CD4-positive, alpha-beta T cell (primary cell): Measurements from ENCODE around the gene ANXA6. TPM values are rescaled to one million over a fixed set of nuclear protein-coding genes. Genes with fewer than 3 reads are reported as not detected.

Source experiments
- ATAC-seq: fragments of 200-7000 bp; cut with Tn5 transposase; one replicate; pipeline ENCODE4 v1.10.0; 2022; ENCODE audit warnings: mild to moderate bottlenecking; ENCODE audit not compliant: poor library complexity
- CTCF ChIA-PET: fragments of 350-600 bp; sonication (Branson Sonifier 250); formaldehyde crosslinking; loops from one replicate; lab custom pipeline; 2021; ENCODE audit warnings: antibody characterized with exemption, inconsistent platforms; lab: Charles Lee
- POLR2A ChIA-PET: fragments of 350-600 bp; sonication (Branson Sonifier 250); formaldehyde crosslinking; loops from one replicate; lab custom pipeline; 2021; ENCODE audit warnings: antibody characterized with exemption, inconsistent platforms; lab: Charles Lee
- DNase-seq, 14 experiments: peaks; one replicate each; pipeline ENCODE4 v3.0.0-alpha.2; 2013 to 2020; ENCODE audit warnings: mixed read lengths in 2 of 14
- H3K27ac ChIP-seq, 2 donors: one replicate each; pipeline versions ENCODE4 v1.5.1 to v1.7.0; 2013; ENCODE audit warnings: low read length in 2 of 2, low read depth in 1 of 2, mild to moderate bottlenecking in 1 of 2
- H3K27me3 ChIP-seq, 2 experiments: 1 replicate in 1 of 2; 2 replicates in 1 of 2; pipeline versions ENCODE4 v1.6.1 to v1.7.0; 2013; ENCODE audit warnings: low read length in 2 of 2, control low read depth in 1 of 2, mild to moderate bottlenecking in 1 of 2, moderate library complexity in 1 of 2; ENCODE audit not compliant: insufficient read depth in 2 of 2, control insufficient read depth in 1 of 2
- H3K36me3 ChIP-seq: one replicate; pipeline ENCODE4 v1.6.1; 2013; ENCODE audit warnings: low read length, control low read depth; ENCODE audit not compliant: insufficient read depth
- H3K4me1 ChIP-seq: one replicate; pipeline ENCODE4 v1.6.1; 2013; ENCODE audit warnings: low read length, control low read depth; ENCODE audit not compliant: insufficient read depth
- H3K4me3 ChIP-seq: one replicate; pipeline ENCODE4 v1.5.1; 2013; ENCODE audit warnings: mild to moderate bottlenecking, low read length, moderate library complexity
- H3K9me3 ChIP-seq, 2 experiments: 1 replicate in 1 of 2; 2 replicates in 1 of 2; pipeline versions ENCODE4 v1.6.1 to v1.7.0; 2013; ENCODE audit warnings: low read length in 2 of 2, mild to moderate bottlenecking in 2 of 2, control low read depth in 1 of 2, moderate library complexity in 1 of 2; ENCODE audit not compliant: control insufficient read depth in 1 of 2, insufficient read depth in 1 of 2
- H3K27ac Mint-ChIP-seq: one replicate; pipeline ENCODE4 v1.8.0; 2020; ENCODE audit warnings: mixed read lengths
- H3K27me3 Mint-ChIP-seq: one replicate; pipeline ENCODE4 v1.8.0; 2021; ENCODE audit warnings: mixed read lengths
- H3K36me3 Mint-ChIP-seq: one replicate; pipeline ENCODE4 v1.8.0; 2021; ENCODE audit warnings: low read depth, mixed read lengths
- H3K4me1 Mint-ChIP-seq: one replicate; pipeline ENCODE4 v1.8.0; 2021; ENCODE audit warnings: low read depth, mixed read lengths
- H3K4me3 Mint-ChIP-seq: one replicate; pipeline ENCODE4 v1.8.0; 2020; ENCODE audit warnings: mild to moderate bottlenecking, mixed read lengths
- H3K9me3 Mint-ChIP-seq: one replicate; pipeline ENCODE4 v1.8.0; 2020; ENCODE audit warnings: mixed read lengths
- CTCF ChIP-seq: fragments of 200-600 bp; IDR thresholded peaks from one replicate; pipeline ENCODE4 v1.8.0; 2022; ENCODE audit warnings: antibody characterized with exemption, mild to moderate bottlenecking
- intact Hi-C, 2 experiments: fragments of 100-400 bp; cut with DNase I in 1 of 2; cut with micrococcal nuclease in 1 of 2; formaldehyde crosslinking; loops; one replicate each; pipeline versions ENCODE4 v1.15.1 to v1.9.0; 2023 to 2025; cut with DNase I, micrococcal nuclease
- total RNA-seq, 174 experiments: library from RNA in 2 of 174; stranded (reverse) in 2 of 174; gene quantifications; one replicate each; pipeline ENCODE4 v1.2.3 and lab custom pipeline; 2021 to 2026

ANXA6 gene
- total RNA-seq, 2 experiments from 2014 or later, result 108 to 130 TPM

GRCh38 chr5:151053796-151054462, 103.7 kb downstream of the ANXA6 start:
- intact Hi-C loops, result loop anchor here in 1 of 2 experiments (5.0 kb wide), 1 partner anchor 183 kb away; no protein-coding TSS in a partner anchor
- no peak overlapping the region for H3K4me3 ChIP-seq
- peak in 1 of 14 experiments; percentile 38 for DNase-seq
- Mint-ChIP-seq H3K4me1 (peaks cover 12% of the 10 kb centered on the region), H3K27ac (no peak overlapping the region), H3K36me3 (peaks cover 94% of the 10 kb centered on the region), H3K9me3 (no peaks in the 10 kb centered on the region), H3K4me3 (no peak overlapping the region), H3K27me3 (no peaks in the 10 kb centered on the region)
- H3K27ac ChIP-seq, result no peak overlapping the region
- CTCF ChIA-PET, result interaction anchor here (8.8 kb wide), 1 partner anchor 62 kb away, joined by 126 read pairs; no protein-coding TSS in a partner anchor
- no peak for ATAC-seq
- H3K4me1 ChIP-seq, result peaks cover 19% of the 10 kb centered on the region
- H3K9me3 ChIP-seq, result no peaks in the 10 kb centered on the region
- TF ChIP-seq CTCF, result no peak
- peaks cover 95% of the 10 kb centered on the region for H3K36me3 ChIP-seq
- POLR2A ChIA-PET, result interaction anchor here (0.8 kb wide), 1 partner anchor 28 kb away, joined by 3 read pairs; no protein-coding TSS in a partner anchor
- no peaks in the 10 kb centered on the region for H3K27me3 ChIP-seq

- intact Hi-C loops, result loop anchor here in 1 of 2 experiments (5.0 kb wide), 1 partner anchor 184 kb away; no protein-coding TSS in a partner anchor
- H3K27me3 Mint-ChIP-seq, result no peaks in the 10 kb centered on the region
- peak overlapping the region; percentile 36 for H3K27ac Mint-ChIP-seq
- ATAC-seq (no peak), DNase-seq (no peak)
- H3K9me3 Mint-ChIP-seq, result no peaks in the 10 kb centered on the region
- H3K4me1 Mint-ChIP-seq, result peaks cover 12% of the 10 kb centered on the region
- no peak overlapping the region for H3K4me3 Mint-ChIP-seq
- H3K4me1 ChIP-seq, result peaks cover 12% of the 10 kb centered on the region
- H3K4me3 ChIP-seq, result no peak overlapping the region
- CTCF ChIA-PET, result interaction anchor here (0.6 to 8.8 kb wide), 3 partner anchors 63 to 112 kb away, joined by 3 to 126 read pairs (median 5); no protein-coding TSS in a partner anchor
- TF ChIP-seq CTCF, result no peak
- no peaks in the 10 kb centered on the region for H3K9me3 ChIP-seq
- peaks cover 94% of the 10 kb centered on the region for H3K36me3 Mint-ChIP-seq
- POLR2A ChIA-PET, result interaction anchor here (1.0 to 1.9 kb wide), 2 partner anchors 13 to 63 kb away, joined by 3 to 15 read pairs; no protein-coding TSS in a partner anchor
- H3K27ac ChIP-seq, result no peak overlapping the region
- H3K27me3 ChIP-seq, result no peaks in the 10 kb centered on the region
- H3K36me3 ChIP-seq, result peaks cover 95% of the 10 kb centered on the region
These were observed 104.7 kb downstream of the ANXA6 start for GRCh38 chr5:151052836-151053235.

- H3K4me1 ChIP-seq, result peaks cover 12% of the 10 kb centered on the region
These were observed 105.5 kb downstream of the ANXA6 start for GRCh38 chr5:151051931-151052608.

More at GRCh38 chr5:151051931-151052608, 105.5 kb downstream of the ANXA6 start:
- Histone ChIP-seq H3K27ac (no peak overlapping the region), H3K36me3 (peaks cover 95% of the 10 kb centered on the region), H3K9me3 (no peaks in the 10 kb centered on the region), H3K27me3 (no peaks in the 10 kb centered on the region), H3K4me3 (no peak overlapping the region)
- Mint-ChIP-seq H3K4me3 (no peak overlapping the region), H3K27ac (peak overlapping the region; percentile 41), H3K9me3 (no peaks in the 10 kb centered on the region), H3K4me1 (peaks cover 12% of the 10 kb centered on the region), H3K36me3 (peaks cover 94% of the 10 kb centered on the region), H3K27me3 (no peaks in the 10 kb centered on the region)
- ATAC-seq (no peak), DNase-seq (no peak)
- no peak for TF ChIP-seq CTCF
- ChIA-PET POLR2A (interaction anchor here (1.0 to 1.9 kb wide), 4 partner anchors 14 to 74 kb away, joined by 3 to 15 read pairs (median 4); no protein-coding TSS in a partner anchor), CTCF (interaction anchor here (0.6 to 8.8 kb wide), 14 partner anchors 23 to 113 kb away, joined by 3 to 126 read pairs (median 4); no protein-coding TSS in a partner anchor)
- intact Hi-C loops, result loop anchor here (1.0 to 5.0 kb wide), 3 partner anchors 63 to 185 kb away; no protein-coding TSS in a partner anchor
